B cell (primary cell): ENCODE data around the gene STAG1. TPM values are rescaled to one million over a fixed set of nuclear protein-coding genes. Genes with fewer than 3 reads are reported as not detected.

ENCODE experiments used
- ATAC-seq: fragments of 200-7000 bp; cut with Tn5 transposase; one replicate; pipeline ENCODE4 v1.10.0; 2021; ENCODE audit warnings: low read depth, mild to moderate bottlenecking, moderate number of reproducible peaks, moderate library complexity
- CTCF ChIA-PET: fragments of 350-600 bp; sonication (Branson Sonifier 250); formaldehyde crosslinking; loops from one replicate; lab custom pipeline; 2021; ENCODE audit warnings: antibody characterized with exemption, inconsistent platforms; lab: Charles Lee
- POLR2A ChIA-PET: fragments of 350-600 bp; sonication (Branson Sonifier 250); formaldehyde crosslinking; loops from one replicate; lab custom pipeline; 2021; ENCODE audit warnings: antibody characterized with exemption; lab: Charles Lee
- DNase-seq: peaks from one replicate; pipeline ENCODE4 v3.0.0; 2013
- H2AFZ ChIP-seq: 2 replicates; pipeline ENCODE4 v1.6.1; 2012; ENCODE audit warnings: mild to moderate bottlenecking, low read depth, low read length; ENCODE audit not compliant: insufficient read depth, poor library complexity, severe bottlenecking
- H3K27ac ChIP-seq, 2 donors: 1 replicate in 1 of 2; 2 replicates in 1 of 2; pipeline ENCODE4 v1.5.1; 2012 to 2013; ENCODE audit warnings: low read length in 2 of 2, mild to moderate bottlenecking in 2 of 2, moderate library complexity in 1 of 2
- H3K27me3 ChIP-seq, 4 experiments: fragments of 200-600 bp in 1 of 4; sonication (generic) in 1 of 4; replicated peaks in 1 of 4; 1 replicate in 2 of 4; 2 replicates in 2 of 4; pipeline versions ENCODE4 v1.6.1 to v1.7.0; 2013 to 2016; ENCODE audit warnings: low read length in 3 of 4, mild to moderate bottlenecking in 2 of 4, mixed read lengths in 1 of 4, moderate library complexity in 1 of 4; ENCODE audit not compliant: insufficient read depth in 4 of 4, control insufficient read depth in 3 of 4; ENCODE audit errors: control extremely low read depth in 1 of 4
- H3K36me3 ChIP-seq, 2 experiments: replicated peaks in 1 of 2; 1 replicate in 1 of 2; 2 replicates in 1 of 2; pipeline versions ENCODE4 v1.6.1 to v1.7.1; 2013; ENCODE audit warnings: low read length in 1 of 2; ENCODE audit not compliant: insufficient read depth in 2 of 2, control insufficient read depth in 1 of 2; ENCODE audit errors: control extremely low read depth in 1 of 2, extremely low read depth in 1 of 2
- H3K4me1 ChIP-seq, 2 donors: fragments of 200-600 bp in 1 of 2; sonication (generic) in 1 of 2; 1 replicate in 1 of 2; 2 replicates in 1 of 2; pipeline versions ENCODE4 v1.5.1 to v1.6.1; 2013 to 2017; ENCODE audit warnings: low read length in 2 of 2; ENCODE audit not compliant: control insufficient read depth in 2 of 2, insufficient read depth in 2 of 2
- H3K4me2 ChIP-seq: replicated peaks from 2 replicates; pipeline ENCODE3; 2012; ENCODE audit warnings: mild to moderate bottlenecking, low read depth, low read length; ENCODE audit not compliant: poor library complexity, severe bottlenecking
- H3K4me3 ChIP-seq, 5 experiments: fragments of 200-600 bp in 1 of 5; sonication (generic) in 1 of 5; 1 replicate in 3 of 5; 2 replicates in 2 of 5; pipeline versions ENCODE4 v1.5.1 to v1.7.0; 2011 to 2016; ENCODE audit warnings: low read length in 4 of 5, mild to moderate bottlenecking in 4 of 5, low read depth in 2 of 5, control low read depth in 1 of 5, moderate library complexity in 1 of 5; ENCODE audit not compliant: insufficient read depth in 1 of 5; ENCODE audit errors: control extremely low read depth in 1 of 5, extremely low read depth in 1 of 5
- H3K79me2 ChIP-seq: fragments of 200-600 bp; sonication (generic); one replicate; pipeline ENCODE4 v1.6.0; 2016; ENCODE audit warnings: low read length; ENCODE audit not compliant: control insufficient read depth, insufficient read depth
- H3K9ac ChIP-seq: fragments of 200-600 bp; sonication (generic); 2 replicates; pipeline ENCODE4 v1.6.1; 2017; ENCODE audit warnings: mild to moderate bottlenecking, low read length, moderate library complexity
- H3K9me3 ChIP-seq, 3 donors: one replicate each; pipeline versions ENCODE4 v1.6.1 to v1.7.1; 2013; ENCODE audit warnings: low read length in 2 of 3; ENCODE audit not compliant: control insufficient read depth in 2 of 3, insufficient read depth in 1 of 3; ENCODE audit errors: control extremely low read depth in 1 of 3
- H4K20me1 ChIP-seq: 2 replicates; pipeline ENCODE4 v1.6.0; 2012; ENCODE audit warnings: mild to moderate bottlenecking, low read length; ENCODE audit not compliant: insufficient read depth, control insufficient read depth, poor library complexity, severe bottlenecking
- H3K27ac Mint-ChIP-seq: one replicate; pipeline ENCODE4 v1.8.0; 2021; ENCODE audit warnings: mixed read lengths
- H3K27me3 Mint-ChIP-seq: one replicate; pipeline ENCODE4 v1.8.0; 2021; ENCODE audit warnings: mixed read lengths
- H3K4me1 Mint-ChIP-seq: one replicate; pipeline ENCODE4 v1.8.0; 2021; ENCODE audit warnings: mixed read lengths
- H3K4me3 Mint-ChIP-seq: one replicate; pipeline ENCODE4 v1.8.0; 2021; ENCODE audit warnings: mixed read lengths
- H3K9me3 Mint-ChIP-seq: one replicate; pipeline ENCODE4 v1.8.0; 2022; ENCODE audit warnings: mixed read lengths; ENCODE audit not compliant: insufficient read depth
- EZH2 ChIP-seq: IDR thresholded peaks from 2 replicates; pipeline ENCODE4 v1.6.1; 2012; ENCODE audit warnings: borderline replicate concordance, low read depth, mild to moderate bottlenecking, moderate library complexity, low read length; ENCODE audit not compliant: insufficient read depth, poor library complexity, severe bottlenecking
- WGBS: methylation state at CpG from one replicate; pipeline ENCODE4 v1.1.5; 2013; ENCODE audit warnings: missing lambda C conversion rate; ENCODE audit not compliant: insufficient coverage; 5-methylcytosine and 5-hydroxymethylcytosine counted together
- intact Hi-C: fragments of 100-400 bp; cut with micrococcal nuclease; formaldehyde crosslinking; loops from one replicate; pipeline ENCODE4 v1.10.0; 2022
- polyA plus RNA-seq: library from polyadenylated mRNA; depleted of rRNA; stranded (reverse); fragments of >200 nt; gene quantifications from 2 replicates; pipeline ENCODE4 v1.2.3, GENCODE V29; 2012
- total RNA-seq, 2 donors: library from RNA; stranded (reverse); fragments of 120-200 nt in 1 of 2; gene quantifications; 1 replicate in 1 of 2; 2 replicates in 1 of 2; pipeline versions ENCODE4 v1.2.3 to v1.2.4, GENCODE V29; 2013 to 2022
- TF ChIP-seq, protein P1 (sequence below): fragments of 200-600 bp; IDR thresholded peaks from one replicate; pipeline ENCODE4 v1.8.0; 2022; ENCODE audit warnings: antibody characterized with exemption, mild to moderate bottlenecking

The STAG1 gene
- total and polyA plus RNA-seq, 2 donors (not counting 1 experiment from before 2014, with no cell fraction given): 9.2 to 77.0 TPM

- H3K4me2 ChIP-seq: no peak overlapping the region
- no peak overlapping the region for H3K4me3 ChIP-seq
- TF ChIP-seq EZH2: no peak
- TF ChIP-seq, protein P1, sequence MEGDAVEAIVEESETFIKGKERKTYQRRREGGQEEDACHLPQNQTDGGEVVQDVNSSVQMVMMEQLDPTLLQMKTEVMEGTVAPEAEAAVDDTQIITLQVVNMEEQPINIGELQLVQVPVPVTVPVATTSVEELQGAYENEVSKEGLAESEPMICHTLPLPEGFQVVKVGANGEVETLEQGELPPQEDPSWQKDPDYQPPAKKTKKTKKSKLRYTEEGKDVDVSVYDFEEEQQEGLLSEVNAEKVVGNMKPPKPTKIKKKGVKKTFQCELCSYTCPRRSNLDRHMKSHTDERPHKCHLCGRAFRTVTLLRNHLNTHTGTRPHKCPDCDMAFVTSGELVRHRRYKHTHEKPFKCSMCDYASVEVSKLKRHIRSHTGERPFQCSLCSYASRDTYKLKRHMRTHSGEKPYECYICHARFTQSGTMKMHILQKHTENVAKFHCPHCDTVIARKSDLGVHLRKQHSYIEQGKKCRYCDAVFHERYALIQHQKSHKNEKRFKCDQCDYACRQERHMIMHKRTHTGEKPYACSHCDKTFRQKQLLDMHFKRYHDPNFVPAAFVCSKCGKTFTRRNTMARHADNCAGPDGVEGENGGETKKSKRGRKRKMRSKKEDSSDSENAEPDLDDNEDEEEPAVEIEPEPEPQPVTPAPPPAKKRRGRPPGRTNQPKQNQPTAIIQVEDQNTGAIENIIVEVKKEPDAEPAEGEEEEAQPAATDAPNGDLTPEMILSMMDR: no peak
- no peak overlapping the region for H3K4me3 Mint-ChIP-seq
- H3K27me3 ChIP-seq: no peaks in the 10 kb centered on the region
- CTCF ChIA-PET: no interaction called here
- H2AFZ ChIP-seq: no peak overlapping the region
- H3K9me3 ChIP-seq: peaks cover 0 to 9% (median 7%) of the 10 kb centered on the region in 3 donors
- H3K79me2 ChIP-seq: peaks cover 98% of the 10 kb centered on the region
- no peak for ATAC-seq
- DNase-seq: no peak
- H3K9ac ChIP-seq: no peak overlapping the region
- H3K4me1 Mint-ChIP-seq: peaks cover 42% of the 10 kb centered on the region
- no peak overlapping the region for H3K27ac ChIP-seq
- no peak overlapping the region for H3K27ac Mint-ChIP-seq
- peaks cover 13 to 14% of the 10 kb centered on the region in 2 donors for H3K4me1 ChIP-seq
- POLR2A ChIA-PET: no interaction called here
- H4K20me1 ChIP-seq: peaks cover 69% of the 10 kb centered on the region
- H3K27me3 Mint-ChIP-seq: no peaks in the 10 kb centered on the region
- H3K9me3 Mint-ChIP-seq: no peaks in the 10 kb centered on the region
- no peaks in the 10 kb centered on the region for H3K36me3 ChIP-seq
- intact Hi-C loops: no loop called here
These were observed 6.3 kb downstream of the STAG1 start for GRCh38 chr3:136745916-136746315.

DNA sequence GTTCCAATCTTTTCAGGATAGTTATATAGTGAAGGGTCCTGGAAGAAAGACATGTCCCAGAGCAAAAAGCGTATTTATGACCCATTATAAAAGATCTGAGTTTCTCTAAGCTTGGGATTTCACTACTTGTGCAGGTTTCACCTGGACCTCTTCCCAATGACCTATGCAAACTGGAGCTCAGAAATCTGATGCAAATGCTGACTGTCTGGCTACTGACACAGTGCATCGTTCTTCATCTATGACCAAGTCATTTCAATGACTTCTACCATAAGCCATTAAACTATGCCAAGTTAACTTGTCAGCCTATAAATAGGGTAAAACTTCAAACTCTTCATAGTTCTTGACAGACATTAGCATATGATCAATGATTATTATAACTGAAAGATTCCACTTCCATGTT lies 11.1 kb downstream of the STAG1 start:
- WGBS: 100% methylated on average over 1 of the region's 2 CpGs
- H3K4me3 ChIP-seq: no peak overlapping the region
- no peak overlapping the region for H2AFZ ChIP-seq
- no peak overlapping the region for H3K4me2 ChIP-seq
- Mint-ChIP-seq H3K4me1 (peaks cover 29% of the 10 kb centered on the region), H3K27me3 (no peaks in the 10 kb centered on the region), H3K4me3 (no peak overlapping the region), H3K27ac (no peak overlapping the region), H3K9me3 (no peaks in the 10 kb centered on the region)
- H3K9ac ChIP-seq: no peak overlapping the region
- ChIA-PET POLR2A (no interaction called here), CTCF (no interaction called here)
- intact Hi-C loops: no loop called here
- H3K4me1 ChIP-seq: no peaks in the 10 kb centered on the region
- DNase-seq (no peak), ATAC-seq (no peak)
- H3K27me3 ChIP-seq: no peaks in the 10 kb centered on the region
- peaks cover 100% of the 10 kb centered on the region for H3K79me2 ChIP-seq
- no peak for TF ChIP-seq EZH2
- TF ChIP-seq, protein P1: no peak
- no peaks in the 10 kb centered on the region for H3K36me3 ChIP-seq
- no peak overlapping the region for H3K27ac ChIP-seq
- peaks cover 75% of the 10 kb centered on the region for H4K20me1 ChIP-seq
- peaks cover 0 to 9% (median 7%) of the 10 kb centered on the region in 3 donors for H3K9me3 ChIP-seq
